Measurements from ENCODE around the gene LTB4R2.

Gene LTB4R2

GRCh38 chr14:24277606-24278321 is 32.2 kb upstream of the LTB4R2 start:
- DNase-seq: no peak

DNA sequence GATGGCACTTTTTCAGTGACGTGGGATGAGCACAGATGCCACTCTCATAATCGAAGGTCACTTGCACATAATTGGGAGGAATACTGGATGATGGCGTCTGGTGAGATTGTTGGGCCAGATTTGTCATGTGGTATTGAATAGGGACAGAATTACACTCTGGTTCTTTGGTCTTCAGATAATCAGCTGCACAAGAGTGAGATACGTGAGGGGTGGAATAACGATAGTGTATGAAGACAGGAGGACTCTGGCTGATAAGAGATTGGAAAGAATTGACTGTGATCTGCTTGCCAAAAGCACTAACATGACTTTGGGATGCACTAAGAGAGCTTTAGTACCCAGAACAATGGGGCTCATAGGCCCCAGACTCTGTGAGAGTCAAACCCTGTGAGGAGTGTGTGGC is 31.5 kb upstream of the LTB4R2 start:
- DNase-seq: no peak

DNA sequence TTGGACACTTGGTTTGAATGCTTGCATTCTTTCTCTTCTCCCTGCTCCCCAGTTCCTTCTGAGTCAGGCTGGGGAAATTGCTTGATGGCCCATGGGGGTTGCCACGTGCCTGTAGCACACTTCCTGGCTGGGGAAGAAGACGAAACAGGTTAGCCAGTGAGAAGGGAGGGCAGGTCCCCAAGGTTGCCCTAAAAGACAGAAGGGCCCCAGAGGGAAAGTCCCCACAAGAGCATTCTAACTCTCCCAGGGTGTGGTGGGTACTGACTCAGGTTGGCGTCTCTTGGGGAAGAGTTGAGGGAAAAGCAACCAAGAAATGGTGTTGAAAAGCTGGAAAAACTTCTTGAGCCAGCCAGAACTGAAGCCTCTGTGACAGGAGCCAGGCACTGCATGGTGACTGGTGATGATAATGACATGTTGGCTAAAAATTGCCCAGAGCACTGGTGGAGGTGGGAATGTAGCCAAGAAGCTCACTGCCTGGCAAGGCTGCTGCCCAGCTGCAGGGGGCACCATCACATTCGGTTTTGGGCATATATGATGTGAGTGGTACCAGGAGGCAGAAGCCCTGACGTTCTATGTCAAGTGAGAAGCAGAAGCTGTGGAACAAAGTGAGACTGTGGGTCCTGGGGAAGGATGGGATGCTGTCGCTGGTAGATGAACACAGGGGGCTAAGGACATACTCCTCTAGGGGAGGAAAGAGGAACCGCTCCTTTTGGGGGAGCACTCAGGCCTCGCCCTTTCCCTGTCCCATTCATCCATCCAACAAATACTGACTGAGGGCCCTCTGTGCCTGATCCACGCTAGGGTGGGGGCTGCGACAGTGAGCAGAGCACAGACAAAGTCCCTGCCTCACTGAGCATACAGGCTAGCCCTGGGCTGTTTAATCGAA is 30.4 kb upstream of the LTB4R2 start:
- no peak for DNase-seq

- no peak for DNase-seq
Measured at GRCh38 chr14:24280797-24281460, 29.0 kb upstream of the LTB4R2 start.

DNA sequence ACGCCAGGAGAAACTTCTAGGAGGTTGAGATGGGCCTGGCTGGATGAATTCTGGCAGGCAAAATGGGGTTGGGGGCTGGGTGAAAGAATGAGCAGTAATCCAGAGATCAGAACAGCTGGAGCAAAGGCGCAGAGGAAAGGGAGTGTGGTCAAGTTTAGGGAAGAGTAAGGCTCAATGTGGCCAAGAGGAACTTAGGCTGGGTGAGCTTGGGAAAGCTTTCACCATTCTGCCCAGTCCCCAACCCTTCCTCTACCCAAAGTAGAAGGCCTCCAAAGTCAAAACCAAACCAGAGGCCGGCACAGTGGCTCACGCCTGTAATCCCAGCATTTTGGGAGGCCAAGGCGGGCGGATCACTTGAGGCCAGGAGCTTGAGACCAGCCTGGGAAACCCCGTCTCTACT is 28.3 kb upstream of the LTB4R2 start:
- no peak for DNase-seq

DNA sequence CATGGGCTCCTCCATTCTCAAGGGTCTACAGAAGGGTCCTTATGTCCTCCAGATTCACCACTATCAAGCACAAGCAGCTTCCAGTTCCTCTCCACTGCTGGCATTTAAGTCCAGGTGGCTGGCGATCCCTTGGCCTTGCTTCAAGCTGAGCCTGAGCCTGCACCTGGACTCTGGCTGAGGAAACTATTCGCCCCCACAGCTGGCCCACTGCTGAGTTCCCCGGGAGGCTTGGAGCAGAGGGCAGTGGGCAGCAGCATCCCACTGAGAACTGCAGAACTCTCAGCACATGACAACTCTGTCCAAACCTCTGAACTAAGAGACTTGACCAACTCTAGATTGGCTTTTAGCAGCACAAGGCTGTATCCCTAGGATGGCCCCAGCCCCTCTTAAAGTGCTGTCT is 27.2 kb upstream of the LTB4R2 start:
- no peak for DNase-seq

GRCh38 chr14:24283796-24284460 is 26.0 kb upstream of the LTB4R2 start:
- DNase-seq: no peak

- DNase-seq: no peak
Measured at GRCh38 chr14:24284501-24285035, 25.4 kb upstream of the LTB4R2 start.

DNA sequence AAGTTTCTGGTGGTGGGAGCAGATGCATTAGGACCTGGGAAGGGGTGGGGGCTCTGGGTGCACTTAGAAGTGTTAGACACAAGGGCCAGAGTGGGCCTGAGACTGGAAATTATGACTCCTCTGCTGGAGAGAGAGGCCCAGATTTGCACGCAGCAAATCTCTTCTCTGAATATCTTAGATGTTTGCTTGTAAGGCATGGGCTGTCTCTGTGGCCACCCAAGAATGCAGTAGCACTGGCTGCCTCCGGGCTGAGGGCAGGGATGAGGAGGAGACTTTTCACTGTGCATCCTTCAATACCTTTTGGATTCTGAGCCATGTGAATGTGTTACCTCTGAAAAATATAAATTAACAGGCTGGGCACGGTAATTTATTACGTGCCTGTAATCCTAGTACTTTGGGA is 24.6 kb upstream of the LTB4R2 start:
- DNase-seq: no peak

DNA sequence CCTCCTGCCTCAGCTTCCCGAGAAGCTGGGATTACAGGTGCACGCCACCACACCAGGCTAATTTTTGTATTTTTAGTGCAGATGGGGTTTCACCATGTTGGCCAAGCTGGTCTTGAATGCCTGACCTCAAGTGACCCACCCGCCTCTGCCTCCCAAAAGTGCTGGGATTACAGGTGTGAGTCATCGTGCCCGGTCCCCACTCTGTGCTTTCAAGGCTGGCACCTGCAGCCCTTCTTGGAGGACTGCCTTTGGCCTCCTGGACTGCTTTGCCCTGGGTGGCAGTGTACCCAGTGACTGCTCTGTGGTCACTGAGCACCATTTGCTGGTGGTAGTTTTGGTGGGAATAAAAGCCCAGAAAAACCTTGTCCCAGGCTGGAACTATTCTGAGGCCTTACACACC is 22.9 kb upstream of the LTB4R2 start:
- no peak for DNase-seq

DNA sequence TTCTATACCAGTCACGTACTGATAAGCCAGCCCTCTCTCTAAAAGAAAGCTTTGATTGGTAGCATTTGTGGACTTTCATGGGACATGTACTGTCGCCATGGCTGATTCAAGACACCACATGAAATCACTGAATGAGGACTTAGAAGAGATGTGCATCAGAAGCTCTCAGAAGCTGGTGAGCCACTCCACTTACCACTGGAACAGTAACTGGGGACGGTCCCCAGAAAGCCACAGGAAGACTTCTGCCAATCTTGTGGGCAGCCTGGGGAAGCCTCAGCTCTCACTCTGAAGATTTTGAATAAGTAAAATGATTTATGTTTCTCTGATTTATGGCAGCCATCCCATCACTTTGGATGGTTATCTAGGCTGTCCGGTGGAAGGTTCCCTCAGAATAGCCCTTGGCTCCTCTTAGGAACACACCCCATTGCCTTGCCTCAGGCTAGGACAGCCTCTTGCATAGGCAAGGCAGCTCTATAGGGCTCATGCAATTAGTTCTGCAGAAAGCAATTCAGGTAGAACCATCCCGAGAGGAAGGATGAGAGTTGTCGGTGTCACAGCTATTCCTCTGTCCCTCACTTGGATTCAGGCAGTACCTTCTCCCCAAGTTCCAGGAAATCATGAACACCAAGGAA is 20.2 kb upstream of the LTB4R2 start:
- no peak for DNase-seq

DNA sequence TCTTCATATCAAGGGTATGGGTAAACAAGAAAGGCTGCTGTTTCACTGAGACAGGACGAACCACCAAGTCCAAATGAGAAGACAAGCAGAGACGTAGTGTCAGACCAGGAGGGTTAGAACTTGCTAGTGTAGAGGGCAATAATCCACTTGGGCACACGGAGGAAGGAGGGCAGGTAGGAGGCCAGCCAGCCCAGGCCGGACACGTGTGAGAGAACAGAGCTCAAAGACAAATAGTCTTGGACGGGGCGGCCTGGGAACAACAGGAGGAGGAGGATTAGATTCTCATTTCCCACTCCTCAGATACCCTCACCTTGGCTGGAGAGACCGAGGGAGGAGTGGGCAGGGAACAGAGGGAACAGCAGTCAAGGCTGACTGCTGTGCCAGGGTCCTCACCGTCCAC is 19.2 kb upstream of the LTB4R2 start:
- no peak for DNase-seq

DNA sequence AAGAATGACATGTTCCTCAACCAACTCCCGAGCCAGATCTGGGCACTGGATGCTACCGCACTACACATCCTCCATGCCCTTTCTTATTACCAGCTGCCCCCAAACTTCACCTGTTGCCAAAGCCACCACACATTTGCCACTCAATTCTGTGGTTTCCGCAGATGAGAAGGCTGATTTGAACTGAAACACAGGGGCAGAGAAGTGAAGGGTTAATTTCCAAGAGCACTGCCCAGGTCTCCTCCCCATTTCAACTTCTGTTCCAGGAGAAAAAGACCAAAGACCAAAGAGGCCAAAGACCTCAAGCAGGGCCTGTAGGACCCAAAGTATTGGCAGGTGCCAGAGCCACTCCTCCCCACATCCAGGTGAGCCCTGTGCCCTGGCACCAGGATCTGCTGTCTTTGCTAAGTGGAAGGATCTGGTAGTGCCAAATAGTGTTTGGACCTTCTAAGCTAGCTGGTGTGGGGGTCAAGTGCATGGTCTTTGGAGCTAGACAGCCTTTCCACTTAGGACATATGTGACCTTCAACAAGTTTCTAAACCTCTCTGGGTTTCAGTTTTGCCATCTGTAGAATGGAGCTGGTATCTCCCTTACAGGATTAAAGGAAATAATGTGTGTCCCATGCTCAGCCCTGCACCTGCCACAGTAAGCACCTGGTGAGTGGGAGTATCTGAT is 18.4 kb upstream of the LTB4R2 start:
- no peak for DNase-seq

DNA sequence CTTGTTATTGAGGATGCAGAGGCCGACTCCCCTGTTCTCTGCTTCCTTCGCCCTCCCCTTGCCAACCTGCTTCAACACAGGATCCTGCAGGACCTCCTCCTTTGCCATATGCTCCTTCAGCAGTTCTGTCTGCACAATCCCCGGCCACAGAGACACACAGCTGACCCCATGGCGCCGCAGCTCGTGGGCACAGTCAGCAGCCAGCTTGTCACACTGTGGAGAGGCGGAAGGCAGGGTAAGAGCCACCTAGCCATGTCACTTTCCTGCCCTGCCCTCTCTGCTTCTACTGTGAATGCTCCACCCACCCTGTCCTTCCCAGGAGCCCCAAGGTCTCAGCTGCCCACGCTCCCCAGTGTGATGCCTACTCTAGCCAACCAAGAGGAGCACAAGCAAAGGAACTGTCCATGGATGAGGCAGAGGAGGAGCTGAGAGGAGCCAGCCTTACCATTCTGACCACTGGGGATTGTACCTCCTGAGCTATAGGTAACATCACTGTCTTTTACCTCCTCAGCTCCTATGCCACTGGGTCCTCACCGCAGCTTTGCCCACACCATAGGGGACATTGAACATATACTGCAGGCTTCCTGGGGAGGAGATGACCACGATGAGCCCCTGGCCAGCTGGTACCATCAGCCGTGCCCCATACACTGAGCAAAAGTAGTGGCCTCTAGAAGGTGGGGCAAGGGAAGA is 17.7 kb upstream of the LTB4R2 start:
- DNase-seq: no peak

- no peak for DNase-seq
Measured at GRCh38 chr14:24293525-24293924, 16.4 kb upstream of the LTB4R2 start.

GRCh38 chr14:24296341-24297157 is 13.4 kb upstream of the LTB4R2 start:
- peak; percentile 76 for DNase-seq

GRCh38 chr14:24297190-24297964 is 12.6 kb upstream of the LTB4R2 start:
- DNase-seq: peak; percentile 26

DNA sequence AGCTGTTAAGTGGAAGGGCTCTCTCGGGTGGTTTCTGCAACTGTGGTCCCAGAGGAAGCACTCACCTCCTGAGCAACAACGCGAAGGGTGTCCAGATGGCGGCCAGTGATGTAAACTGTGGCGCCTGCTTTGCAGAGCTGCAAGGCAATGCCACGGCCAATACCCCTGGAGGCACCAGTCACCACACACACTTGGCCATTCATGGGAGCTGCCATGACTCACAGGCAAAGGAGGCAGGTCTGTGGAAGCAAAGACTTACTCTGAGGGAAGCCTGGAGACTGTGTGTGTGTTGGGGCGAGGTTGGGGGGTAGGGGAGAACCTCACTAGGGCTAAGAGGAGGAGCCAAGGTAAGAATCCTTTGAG is 11.1 kb upstream of the LTB4R2 start:
- DNase-seq: no peak

All from DMS79 treated with DMSO at 0.1 percent for 48 hours (cell line).